ENCODE data around the gene LRRC43. TPM values are rescaled to one million over a fixed set of nuclear protein-coding genes. Genes with fewer than 3 reads are reported as not detected.

The LRRC43 gene
- total and polyA plus RNA-seq, 4 donors: 0.03 to 0.67 (median 0.13) TPM; not detected in 1

- no peak for DNase-seq (ENCODE audit: low spot score)
- Histone ChIP-seq H3K27ac (ENCODE audit: low read depth in 1 of 2, low read length in 2 of 2) (no peak overlapping the region), H3K9me3 (ENCODE audit: control insufficient read depth in 4 of 4, low read length in 3 of 4) (no peaks in the 10 kb centered on the region), H3K9ac (ENCODE audit: low read depth in 1 of 2, low read length in 2 of 2) (no peak overlapping the region), H3K4me1 (ENCODE audit: control insufficient read depth in 4 of 4, insufficient read depth in 4 of 4, low read length in 3 of 4) (no peaks in the 10 kb centered on the region), H3K27me3 (ENCODE audit: control insufficient read depth in 4 of 4, insufficient read depth in 4 of 4, low read length in 3 of 4) (no peaks in the 10 kb centered on the region), H3K36me3 (ENCODE audit: control insufficient read depth in 4 of 4, insufficient read depth in 3 of 4, low read depth in 1 of 4, low read length in 3 of 4) (peaks cover 12 to 63% (median 34%) of the 10 kb centered on the region in 4 donors), H3K4me3 (ENCODE audit: low read depth in 1 of 3, low read length in 3 of 3) (no peak overlapping the region)
- WGBS: 95% methylated on average over 19 of the region's 19 CpGs
- no peak for TF ChIP-seq RXRA (IDR thresholded peaks at IDR 0.05)
- TF ChIP-seq GABPA (IDR thresholded peaks at IDR 0.05 in 1 of 2, conservative IDR thresholded peaks at IDR 0.05 in 1 of 2): no peak
- TF ChIP-seq, protein P1, sequence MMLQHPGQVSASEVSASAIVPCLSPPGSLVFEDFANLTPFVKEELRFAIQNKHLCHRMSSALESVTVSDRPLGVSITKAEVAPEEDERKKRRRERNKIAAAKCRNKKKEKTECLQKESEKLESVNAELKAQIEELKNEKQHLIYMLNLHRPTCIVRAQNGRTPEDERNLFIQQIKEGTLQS (IDR thresholded peaks at IDR 0.05): no peak
- TF ChIP-seq FOXA1 (IDR thresholded peaks at IDR 0.05): no peak
- TF ChIP-seq NR2F2 (IDR thresholded peaks at IDR 0.05): no peak
- TF ChIP-seq FOXA2 (IDR thresholded peaks at IDR 0.05): no peak
- TF ChIP-seq HNF4G (IDR thresholded peaks at IDR 0.05): no peak
- no peak for TF ChIP-seq TAF1 (conservative IDR thresholded peaks at IDR 0.05)
- TF ChIP-seq RAD21 (IDR thresholded peaks at IDR 0.05): no peak
- TF ChIP-seq EGR1 (IDR thresholded peaks at IDR 0.05; ENCODE audit: low read depth in 2 of 2): no peak
These were observed 42.3 kb upstream of the LRRC43 start for GRCh38 chr12:122140467-122141257.

DNA sequence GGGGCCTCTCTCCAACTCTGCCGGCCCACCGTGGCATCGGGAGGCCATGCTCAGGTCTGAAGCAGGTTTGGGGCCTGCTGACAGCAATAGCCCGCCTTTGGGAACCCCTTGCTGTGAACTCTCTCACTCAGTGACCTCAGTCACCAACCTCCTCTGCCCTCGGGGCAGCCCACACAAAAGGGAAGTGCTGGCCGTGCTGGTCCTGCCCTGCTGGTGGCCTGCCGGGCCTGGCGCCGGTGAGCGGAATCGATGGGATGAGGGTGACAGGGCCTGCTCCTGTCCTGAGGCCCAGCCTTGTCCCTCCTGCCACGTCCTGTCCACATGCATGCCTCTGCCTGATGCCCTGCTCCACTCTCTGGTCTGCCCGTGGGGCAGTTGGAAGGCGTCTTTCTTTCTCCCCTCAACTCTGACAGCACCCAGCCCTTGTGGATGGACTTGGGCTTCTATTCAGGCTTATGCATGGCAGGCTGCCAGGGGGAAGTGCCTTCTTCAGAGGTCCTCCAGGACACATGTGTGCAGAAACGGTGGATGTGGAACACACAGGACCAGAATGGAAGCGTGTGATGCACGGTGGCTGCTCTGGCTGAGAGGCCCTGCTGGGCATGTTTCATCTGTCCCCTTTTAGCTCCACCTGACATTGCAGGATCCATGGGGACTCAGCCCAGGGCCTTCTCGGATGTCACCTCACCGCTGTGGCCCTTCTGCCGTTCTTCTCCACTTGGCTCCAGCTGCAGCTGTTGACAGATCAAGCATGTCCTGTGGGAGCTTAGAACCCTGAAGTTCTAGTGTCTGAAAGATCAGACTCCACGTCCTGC, 40.8 kb upstream of the LRRC43 start:
- no peaks in the 10 kb centered on the region for H3K27me3 ChIP-seq (ENCODE audit: control insufficient read depth in 4 of 4, insufficient read depth in 4 of 4, low read length in 3 of 4)
- H3K4me1 ChIP-seq (ENCODE audit: control insufficient read depth in 4 of 4, insufficient read depth in 4 of 4, low read length in 3 of 4): no peaks in the 10 kb centered on the region
- TF ChIP-seq, protein P1 (IDR thresholded peaks at IDR 0.05): no peak
- TF ChIP-seq RXRA (IDR thresholded peaks at IDR 0.05) (no peak), YY1 (IDR thresholded peaks at IDR 0.05) (no peak), TAF1 (conservative IDR thresholded peaks at IDR 0.05) (no peak), FOXA1 (IDR thresholded peaks at IDR 0.05) (no peak), REST (IDR thresholded peaks at IDR 0.05) (no peak), EGR1 (IDR thresholded peaks at IDR 0.05; ENCODE audit: low read depth in 2 of 2) (no peak), HNF4G (IDR thresholded peaks at IDR 0.05) (no peak), HNF4A (conservative IDR thresholded peaks at IDR 0.05) (no peak), NR2F2 (IDR thresholded peaks at IDR 0.05) (no peak), RAD21 (IDR thresholded peaks at IDR 0.05) (no peak), FOXA2 (IDR thresholded peaks at IDR 0.05) (no peak), SP1 (IDR thresholded peaks at IDR 0.05) (no peak)
- no peak overlapping the region for H3K9ac ChIP-seq (ENCODE audit: low read depth in 1 of 2, low read length in 2 of 2)
- H3K27ac ChIP-seq (ENCODE audit: low read depth in 1 of 2, low read length in 2 of 2): no peak overlapping the region
- H3K9me3 ChIP-seq (ENCODE audit: control insufficient read depth in 4 of 4, low read length in 3 of 4): no peaks in the 10 kb centered on the region
- peaks cover 12 to 58% (median 34%) of the 10 kb centered on the region in 4 donors for H3K36me3 ChIP-seq (ENCODE audit: control insufficient read depth in 4 of 4, insufficient read depth in 3 of 4, low read depth in 1 of 4, low read length in 3 of 4)
- no peak for DNase-seq (ENCODE audit: low spot score)
- no peak overlapping the region for H3K4me3 ChIP-seq (ENCODE audit: low read depth in 1 of 3, low read length in 3 of 3)
- 88% methylated on average over 21 of the region's 21 CpGs for WGBS
